ENCODE results near the gene CGB2. TPM values are rescaled to one million over a fixed set of nuclear protein-coding genes. Genes with fewer than 3 reads are reported as not detected.
"Not testable (repeated sequence)": the region's sequence is repeated elsewhere in the genome, so short reads cannot be mapped to it uniquely, and the experiment has no call there.

Gene CGB2
- polyA plus RNA-seq, 4 donors, result 0.35 TPM; not detected in 3

DNA sequence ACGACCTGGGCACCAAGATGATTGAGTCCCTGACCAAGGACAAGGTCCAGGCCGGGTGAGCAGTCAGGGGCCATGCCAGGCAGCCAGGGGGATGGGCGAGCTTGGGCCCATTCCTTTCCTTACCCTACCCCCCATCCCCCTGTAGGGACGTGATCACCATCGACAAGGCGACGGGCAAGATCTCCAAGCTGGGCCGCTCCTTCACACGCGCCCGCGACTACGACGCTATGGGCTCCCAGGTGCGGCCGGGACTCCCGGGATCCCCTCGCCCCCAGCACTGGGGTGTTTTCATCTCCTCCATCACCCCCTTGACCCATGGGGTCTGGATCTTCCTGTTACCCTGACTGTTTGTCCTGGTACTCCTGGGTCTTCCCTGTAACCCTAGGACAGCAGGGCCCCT lies 21.9 kb upstream of the CGB2 start:
- DNase-seq (ENCODE audit: low read depth in 4 of 4, low spot score in 3 of 4), result no peak

DNA sequence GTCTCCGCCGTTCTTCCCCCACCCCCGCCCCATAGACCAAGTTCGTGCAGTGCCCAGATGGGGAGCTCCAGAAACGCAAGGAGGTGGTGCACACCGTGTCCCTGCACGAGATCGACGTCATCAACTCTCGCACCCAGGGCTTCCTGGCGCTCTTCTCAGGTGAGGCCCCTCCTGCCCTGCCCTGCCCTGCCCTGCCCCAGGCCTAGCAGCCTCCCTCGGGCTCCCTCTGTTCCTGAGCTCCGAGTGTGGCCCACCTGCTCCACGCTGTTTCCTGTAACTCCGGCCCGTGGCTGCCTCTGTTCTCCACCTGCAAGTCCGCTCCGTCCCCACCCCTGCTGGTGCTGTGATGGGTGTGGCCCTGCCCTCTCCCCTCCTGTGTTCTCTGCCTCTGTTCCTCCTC lies 21.2 kb upstream of the CGB2 start:
- DNase-seq (ENCODE audit: low read depth in 4 of 4, low spot score in 3 of 4), result no peak

DNA sequence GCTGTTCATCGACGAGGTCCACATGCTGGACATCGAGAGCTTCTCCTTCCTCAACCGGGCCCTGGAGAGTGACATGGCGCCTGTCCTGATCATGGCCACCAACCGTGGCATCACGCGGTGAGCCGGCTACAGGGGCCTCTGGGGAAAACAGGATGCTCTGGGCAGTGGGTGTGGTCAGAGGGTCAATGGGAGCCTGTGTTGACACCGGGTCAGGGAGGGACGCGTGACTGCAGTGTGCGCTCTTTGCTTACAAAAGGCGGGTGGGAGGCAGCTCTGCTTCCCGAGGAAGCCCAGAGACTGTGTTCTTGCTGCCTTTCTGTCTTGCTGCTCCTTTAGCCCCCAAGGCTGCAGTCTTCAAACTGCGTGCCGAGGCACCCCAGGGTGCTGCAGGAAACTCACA lies 20.5 kb upstream of the CGB2 start:
- no peak for DNase-seq (ENCODE audit: low read depth in 4 of 4, low spot score in 3 of 4)

DNA sequence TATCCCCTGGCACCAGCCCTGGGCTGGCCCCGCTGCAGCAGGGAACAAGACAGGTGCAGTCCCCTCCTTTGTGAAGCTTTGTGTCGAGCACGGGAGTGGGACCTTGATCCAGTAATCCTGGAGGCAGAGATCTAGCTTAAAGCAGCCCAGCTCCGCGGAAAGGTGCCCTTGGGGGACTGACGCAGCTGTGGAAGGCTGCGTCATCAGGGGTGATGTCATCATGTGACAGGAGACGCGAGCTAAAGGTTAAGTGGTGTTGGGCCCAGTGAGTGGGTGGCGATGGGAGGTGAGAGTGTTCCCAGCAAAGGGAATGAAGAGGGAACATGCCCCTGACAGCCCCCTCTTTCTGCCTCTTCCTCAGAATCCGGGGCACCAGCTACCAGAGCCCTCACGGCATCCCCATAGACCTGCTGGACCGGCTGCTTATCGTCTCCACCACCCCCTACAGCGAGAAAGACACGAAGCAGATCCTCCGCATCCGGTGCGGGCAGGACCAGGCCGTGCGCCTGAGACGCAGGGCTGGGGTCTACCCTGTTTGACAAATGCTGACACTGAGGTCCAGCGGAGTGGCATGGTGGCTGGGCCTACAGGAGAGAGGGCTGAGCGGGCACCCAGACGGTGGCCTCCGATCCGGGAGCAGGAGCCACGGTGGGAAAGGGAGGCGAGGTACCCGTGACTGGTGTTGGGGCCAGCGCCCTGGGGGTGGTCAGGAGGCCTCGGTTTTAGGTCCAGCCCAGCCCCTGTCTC lies 17.4 kb upstream of the CGB2 start:
- DNase-seq (ENCODE audit: low read depth in 4 of 4, low spot score in 3 of 4), result no peak

DNA sequence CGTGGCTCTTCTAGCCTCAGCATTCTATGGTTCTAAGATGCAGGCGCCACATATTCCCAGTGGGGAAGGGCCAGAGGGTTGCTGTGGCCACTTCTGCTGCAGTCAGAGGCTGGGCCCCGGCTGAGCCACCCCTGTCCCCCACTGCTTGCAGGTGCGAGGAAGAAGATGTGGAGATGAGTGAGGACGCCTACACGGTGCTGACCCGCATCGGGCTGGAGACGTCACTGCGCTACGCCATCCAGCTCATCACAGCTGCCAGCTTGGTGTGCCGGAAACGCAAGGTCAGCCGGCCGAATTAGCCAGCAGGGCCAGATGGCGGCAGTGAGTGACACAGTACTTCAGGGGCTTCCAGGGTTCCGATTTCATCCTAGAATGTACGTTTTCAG lies 16.8 kb upstream of the CGB2 start:
- DNase-seq (ENCODE audit: low read depth in 4 of 4, low spot score in 3 of 4), result no peak

DNA sequence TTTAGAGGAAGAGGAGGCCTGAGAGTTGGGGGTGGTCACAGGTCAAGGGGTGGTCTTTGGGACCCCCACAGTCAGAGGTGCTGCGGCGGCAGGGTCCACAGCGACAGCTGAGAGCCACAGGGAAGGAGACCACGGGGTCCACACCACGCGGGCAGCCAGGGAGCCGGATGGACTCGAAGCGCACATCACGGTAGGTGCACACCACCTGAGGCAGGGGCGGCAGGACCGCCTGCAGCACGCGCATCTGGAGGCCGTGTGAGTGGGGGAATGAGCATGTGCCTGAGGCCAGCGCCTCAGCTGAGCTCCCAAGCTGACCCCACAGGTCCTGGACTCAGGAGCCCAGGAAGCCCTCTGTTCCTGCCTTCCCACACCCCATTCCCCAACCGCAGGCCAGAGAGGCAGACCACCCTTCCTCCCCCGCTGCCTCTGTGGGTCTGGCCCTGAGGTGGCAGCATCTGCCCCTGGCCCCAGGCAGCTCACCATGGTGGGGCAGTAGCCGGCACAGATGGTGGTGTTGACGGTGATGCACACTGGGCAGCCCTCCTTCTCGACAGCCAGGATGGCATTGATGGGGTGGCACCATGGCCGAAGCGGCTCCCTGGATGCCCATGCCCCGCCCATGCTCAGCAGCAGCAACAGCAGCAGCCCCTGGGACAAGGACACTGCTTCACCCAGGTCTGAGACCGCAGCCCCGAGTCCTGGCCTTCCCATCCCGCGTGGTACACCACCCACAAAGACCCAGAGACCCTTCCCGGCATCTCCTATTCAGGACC lies 15.4 kb upstream of the CGB2 start:
- no peak for DNase-seq (ENCODE audit: low read depth in 4 of 4, low spot score in 3 of 4)

DNA sequence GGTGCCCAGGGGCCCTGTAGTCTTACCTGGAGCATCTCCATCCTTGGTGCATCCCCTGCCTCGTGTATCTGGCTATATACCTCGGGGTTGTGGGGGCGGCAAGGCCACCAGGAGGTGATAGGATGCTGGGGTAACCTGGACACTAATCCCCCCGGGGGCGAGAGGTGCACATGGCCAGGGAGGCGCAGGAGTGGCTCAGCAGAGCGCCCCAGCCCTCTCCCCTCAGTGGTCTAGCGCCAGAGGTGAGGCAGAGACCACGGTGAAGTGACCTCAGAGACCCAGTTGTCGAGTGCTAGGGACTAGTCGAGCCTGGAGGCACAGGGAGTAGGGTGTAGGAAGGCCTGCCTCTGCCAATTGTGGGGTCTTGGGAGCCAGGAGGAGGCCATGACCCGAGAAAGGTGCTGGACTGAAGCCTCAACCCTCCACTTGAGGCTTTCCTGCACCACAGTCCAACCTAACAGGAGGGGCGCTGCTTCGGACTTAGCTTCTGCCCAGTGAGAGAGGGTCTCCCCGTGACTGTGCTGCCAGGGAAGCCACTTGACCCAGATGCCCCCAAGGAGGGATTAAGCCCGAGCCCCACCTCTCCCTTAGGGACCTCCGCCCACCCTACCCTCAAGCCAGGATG lies 14.5 kb upstream of the CGB2 start, which contains the start of gene LHB:
LHB (minus strand) TSS at position 51 of the 625 bp plus-strand sequence; CDS start at position 41, 10 bp downstream.
- no peak for DNase-seq (ENCODE audit: low read depth in 4 of 4, low spot score in 3 of 4)

DNA sequence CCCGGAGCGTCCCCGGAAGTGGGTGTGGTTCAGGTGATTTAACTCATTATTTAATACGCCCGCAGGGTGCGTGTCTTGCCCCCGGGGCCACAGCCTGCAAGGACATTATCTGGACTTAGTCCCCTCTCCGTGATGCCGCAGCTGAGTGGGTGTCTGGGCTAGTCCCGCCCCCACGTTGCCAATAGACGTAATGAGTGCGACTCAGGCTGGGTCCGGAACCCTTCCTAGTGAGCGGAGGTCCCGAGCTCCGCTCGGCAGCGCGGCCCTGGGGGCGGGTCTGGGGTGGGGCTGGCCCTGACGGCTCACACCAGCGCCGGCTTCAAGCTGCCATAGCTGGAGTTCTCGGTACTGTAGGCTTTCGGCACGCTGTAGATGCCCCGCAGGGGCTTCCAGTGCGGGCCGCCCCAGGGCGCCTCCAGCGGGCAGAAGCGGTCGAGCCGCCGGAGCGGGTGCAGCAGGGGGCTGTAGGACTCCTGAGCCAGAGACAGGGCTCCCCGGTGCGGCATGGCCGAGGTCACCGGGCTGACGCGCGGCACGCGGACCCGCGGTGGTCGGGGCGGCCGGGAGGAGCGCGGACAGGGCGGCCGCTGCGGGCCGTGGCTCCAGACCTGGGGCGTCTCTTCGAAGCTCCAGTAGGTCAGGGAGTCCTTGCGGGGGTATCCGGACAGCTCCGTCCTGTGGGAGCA lies 13.9 kb upstream of the CGB2 start:
- DNase-seq (ENCODE audit: low read depth in 4 of 4, low spot score in 3 of 4), result no peak

DNA sequence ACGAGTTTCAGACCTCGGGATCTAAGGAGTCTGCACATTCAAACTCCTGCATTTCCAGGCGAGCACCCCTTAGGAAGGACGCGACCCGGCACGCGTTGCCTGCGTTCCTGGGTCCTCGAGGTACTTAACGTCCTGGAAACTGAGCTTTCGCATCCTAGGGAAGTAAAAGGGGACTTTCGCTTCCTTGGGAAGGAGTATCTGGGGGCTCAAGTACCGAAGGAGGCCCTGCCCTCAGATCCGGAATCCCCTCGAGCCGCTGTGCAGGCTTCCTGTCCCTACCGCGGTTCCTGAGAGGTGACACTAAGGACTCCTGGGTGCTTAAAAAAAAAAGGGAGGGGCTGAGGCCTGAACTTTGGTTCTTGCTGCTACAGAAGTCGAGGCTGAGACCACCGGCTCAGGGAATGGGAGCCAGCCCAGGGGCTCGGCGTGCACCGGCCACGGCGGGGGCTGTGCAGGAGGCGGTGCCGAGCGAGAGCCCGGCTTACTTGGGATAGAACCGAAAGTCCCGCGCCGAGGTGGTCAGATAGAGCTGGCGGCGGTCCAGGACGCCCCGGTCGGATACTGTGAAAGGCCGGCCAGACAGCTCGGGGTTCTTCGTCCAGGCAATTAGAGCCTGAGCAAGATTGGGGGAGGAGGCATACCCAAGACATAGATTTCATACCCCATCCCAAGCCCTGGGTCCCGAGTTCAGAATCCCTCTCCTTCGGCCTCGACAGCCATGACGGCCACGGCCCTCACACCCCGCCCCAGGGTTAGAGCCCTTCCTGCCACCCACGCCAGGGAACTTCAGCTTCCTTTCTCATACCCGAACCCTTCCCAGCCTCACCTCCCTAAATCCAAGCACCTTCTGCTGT lies 13.1 kb upstream of the CGB2 start:
- DNase-seq (ENCODE audit: low read depth in 4 of 4, low spot score in 3 of 4), result not testable (repeated sequence)

DNA sequence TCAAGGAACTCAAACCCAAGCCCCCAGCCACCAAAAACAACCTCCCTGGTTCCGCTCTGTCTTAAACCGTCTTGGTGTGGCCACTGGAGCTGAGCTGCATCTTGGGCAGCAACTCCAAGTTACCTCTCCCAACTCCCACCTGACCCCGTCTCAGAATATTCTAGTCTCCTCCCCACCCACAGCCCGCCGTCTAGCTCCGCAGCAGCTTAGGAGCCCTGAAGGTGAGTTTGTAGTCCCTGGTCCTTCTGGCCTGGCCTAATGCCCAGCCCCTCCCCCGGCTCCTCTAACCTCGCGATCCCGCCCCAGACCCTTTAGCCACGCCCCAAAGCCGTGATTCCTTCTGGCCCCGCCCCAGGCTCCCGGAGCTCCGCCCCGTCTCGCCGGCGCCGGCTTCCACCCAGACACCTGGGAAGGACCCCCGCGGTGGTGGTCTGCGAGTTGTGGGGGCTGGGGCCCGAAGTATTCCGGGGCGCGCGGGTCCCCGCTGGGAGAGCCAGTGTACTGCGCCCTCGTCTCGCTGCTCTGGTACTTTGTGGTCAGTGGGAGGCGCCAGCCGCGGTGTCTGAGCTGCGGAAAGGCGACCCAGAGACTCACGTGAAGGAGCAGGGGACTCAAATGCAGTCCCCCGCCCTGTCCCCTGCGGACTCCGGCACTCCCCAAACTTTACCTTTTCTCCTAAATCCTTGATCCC lies 12.3 kb upstream of the CGB2 start:
- DNase-seq (ENCODE audit: low read depth in 4 of 4, low spot score in 3 of 4), result no peak

DNA sequence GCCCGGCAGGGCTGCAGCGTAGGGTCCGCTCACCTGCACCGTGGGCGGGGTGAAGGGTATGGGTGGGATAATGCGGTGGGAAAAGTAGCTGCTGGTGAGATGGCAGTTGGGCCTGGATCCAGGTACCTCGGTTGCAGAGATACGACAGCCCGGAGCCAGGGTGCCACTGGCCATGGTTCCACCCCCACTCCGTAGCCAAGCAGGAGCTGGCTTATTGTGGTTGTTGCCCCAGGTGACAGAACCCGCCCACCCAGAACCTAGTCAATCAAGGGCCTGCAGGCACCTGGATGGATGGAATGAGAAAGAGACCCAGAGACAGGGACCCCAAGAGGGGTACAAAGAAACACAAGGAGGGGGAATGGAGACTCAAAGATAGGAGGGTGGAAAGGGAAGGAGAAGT lies 11.3 kb upstream of the CGB2 start:
- DNase-seq (ENCODE audit: low read depth in 4 of 4, low spot score in 3 of 4), result no peak

DNA sequence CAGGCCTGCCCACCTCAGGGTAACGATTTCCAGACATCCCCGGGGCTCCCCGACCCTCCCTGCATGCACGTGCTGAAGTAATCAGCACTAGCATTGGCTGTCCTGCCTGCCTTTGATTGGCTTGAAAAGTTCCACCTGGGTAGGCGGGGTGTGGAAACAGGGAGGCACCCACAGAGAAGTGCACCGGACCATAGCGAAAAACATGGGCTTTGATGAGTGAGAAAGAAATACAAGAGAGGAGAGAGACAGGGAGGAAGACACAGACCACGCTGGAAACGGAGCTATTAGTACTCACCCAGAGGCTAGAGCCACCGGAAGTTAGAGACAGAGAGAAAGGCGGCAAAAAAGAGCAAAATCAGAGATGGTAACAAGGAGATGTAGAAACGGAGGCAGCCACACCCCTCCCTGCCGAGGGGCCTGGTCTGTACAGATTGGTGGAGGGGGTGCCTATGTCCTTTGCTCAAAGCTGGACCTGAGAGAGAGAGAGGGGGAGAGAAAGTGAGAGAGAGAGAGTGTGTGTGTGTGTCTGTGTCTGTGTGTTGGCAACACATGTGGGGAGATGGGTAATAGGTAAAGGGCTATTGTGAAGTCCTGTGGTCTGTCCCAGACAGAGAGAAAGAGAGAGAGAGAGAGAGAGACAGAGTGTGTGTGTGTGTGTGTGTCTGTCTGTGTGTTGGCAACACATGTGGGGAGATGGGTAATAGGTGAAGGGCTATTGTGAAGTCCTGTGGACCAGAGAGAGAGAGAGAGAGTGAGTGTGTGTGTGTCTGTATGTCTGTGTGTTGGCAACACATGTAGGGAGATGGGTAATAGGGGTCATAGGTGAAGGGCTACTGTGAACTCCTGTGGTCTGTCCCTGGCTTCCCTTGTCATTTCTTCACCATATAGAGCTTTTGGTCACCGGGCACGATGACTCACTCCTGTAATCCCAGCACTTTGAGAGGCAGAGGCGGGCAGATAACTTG lies 10.5 kb upstream of the CGB2 start:
- no peak for DNase-seq (ENCODE audit: low read depth in 4 of 4, low spot score in 3 of 4)

DNA sequence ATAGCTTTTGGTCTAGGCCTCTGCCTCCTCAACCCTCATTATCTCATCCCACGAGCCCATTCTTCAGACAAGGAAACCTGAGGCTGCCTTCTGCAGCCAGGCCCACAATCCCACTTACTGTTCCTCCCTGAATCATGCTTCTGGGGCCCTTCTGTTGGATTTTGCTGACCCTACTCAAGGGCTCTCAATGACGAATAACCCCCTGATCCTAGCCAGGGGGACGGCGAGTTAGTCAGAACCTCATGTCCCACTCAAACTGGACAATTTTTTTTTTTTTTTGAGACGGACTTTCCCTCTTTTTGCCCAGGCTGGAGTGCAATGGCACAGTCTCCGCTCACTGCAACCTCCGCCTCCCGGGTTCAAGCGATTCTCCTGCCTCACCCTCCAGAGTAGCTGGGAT lies 9.6 kb upstream of the CGB2 start:
- DNase-seq (ENCODE audit: low read depth in 4 of 4, low spot score in 3 of 4), result no peak

DNA sequence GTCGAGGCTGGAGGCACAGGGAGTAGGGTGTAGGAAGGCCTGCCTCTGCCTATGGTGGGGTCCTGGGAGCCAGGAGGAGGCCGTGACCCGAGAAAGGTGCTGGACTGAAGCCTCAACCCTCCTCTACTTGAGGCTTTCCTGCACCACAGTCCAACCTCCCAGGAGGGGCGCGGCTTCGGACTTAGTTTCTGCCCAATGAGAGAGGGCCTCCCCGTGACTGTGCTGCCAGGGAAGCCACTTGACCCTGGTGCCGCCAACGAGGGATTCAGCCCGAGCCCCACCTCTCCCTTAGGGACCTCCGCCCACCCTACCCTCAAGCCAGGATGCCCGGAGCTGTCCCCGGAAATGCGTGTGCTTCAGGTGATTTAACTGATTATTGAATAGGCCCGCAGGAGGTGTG lies 7.5 kb upstream of the CGB2 start, which contains the start of gene CGB3:
CGB3 (minus strand) TSS at position 101 of the 400 bp plus-strand sequence. CDS start 362 bp downstream, outside the sequence.
- not testable (repeated sequence) for DNase-seq (ENCODE audit: low read depth in 4 of 4, low spot score in 3 of 4)

DNA sequence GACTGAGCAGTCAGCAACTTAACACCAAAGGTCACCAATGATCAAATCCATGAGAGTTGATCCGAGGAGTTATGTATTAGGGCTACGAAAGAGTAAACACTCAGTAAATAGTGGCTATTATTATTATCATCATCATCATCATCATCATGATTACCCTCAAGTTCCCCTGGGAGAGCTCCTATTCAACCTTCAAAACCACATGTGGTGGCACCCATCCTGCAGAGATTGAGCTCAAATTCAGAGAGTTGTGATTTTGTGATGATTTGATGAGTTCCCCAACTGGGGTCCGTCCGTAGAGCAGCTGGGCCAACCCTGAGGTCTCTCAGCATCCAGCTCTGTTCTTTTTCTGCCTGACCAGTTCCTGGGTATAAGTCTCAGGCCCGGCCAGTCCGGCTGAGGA lies 6.6 kb upstream of the CGB2 start:
- DNase-seq (ENCODE audit: low read depth in 4 of 4, low spot score in 3 of 4), result not testable (repeated sequence)

DNA sequence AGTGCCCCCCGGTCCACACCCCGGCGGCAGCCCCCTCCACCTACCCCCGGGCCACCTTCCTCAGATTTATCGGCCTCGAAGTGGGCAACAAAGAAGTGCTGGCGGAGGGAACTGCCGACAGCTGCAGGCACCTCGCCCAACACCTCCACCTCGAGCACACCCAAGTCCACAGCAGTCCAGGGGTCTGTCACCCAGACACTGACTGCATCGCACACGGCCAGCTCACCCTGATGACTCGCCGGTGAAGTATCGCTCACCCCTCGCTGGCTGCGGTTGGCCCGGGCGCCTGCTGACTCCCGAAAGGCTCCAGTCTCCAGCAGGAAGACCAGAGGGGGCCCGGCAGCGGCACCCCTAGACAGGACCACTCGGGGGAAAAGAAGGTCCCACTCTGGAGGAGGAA lies 6.1 kb upstream of the CGB2 start:
- not testable (repeated sequence) for DNase-seq (ENCODE audit: low read depth in 4 of 4, low spot score in 3 of 4)

DNA sequence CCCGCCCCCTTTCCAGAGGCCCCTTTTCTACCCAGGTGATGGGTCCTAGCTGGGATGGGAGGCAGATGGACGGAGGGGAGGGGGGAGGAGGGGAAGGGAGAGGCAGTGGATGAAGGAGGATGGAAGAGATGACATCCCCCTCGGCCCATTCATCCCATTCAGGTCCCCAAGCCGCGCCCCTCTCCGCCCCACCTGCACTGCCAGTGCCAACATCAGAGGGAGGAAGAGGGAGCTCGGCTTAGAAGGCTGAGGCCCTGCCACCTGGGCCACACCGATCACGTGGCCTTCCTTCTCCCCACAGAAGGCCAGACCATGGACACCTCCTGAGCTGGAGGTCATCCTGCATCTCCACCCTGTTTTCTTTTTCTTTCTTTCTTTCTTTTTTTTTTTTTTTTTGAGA lies 3.0 kb upstream of the CGB2 start:
- not testable (repeated sequence) for DNase-seq (ENCODE audit: low read depth in 4 of 4, low spot score in 3 of 4)

DNA sequence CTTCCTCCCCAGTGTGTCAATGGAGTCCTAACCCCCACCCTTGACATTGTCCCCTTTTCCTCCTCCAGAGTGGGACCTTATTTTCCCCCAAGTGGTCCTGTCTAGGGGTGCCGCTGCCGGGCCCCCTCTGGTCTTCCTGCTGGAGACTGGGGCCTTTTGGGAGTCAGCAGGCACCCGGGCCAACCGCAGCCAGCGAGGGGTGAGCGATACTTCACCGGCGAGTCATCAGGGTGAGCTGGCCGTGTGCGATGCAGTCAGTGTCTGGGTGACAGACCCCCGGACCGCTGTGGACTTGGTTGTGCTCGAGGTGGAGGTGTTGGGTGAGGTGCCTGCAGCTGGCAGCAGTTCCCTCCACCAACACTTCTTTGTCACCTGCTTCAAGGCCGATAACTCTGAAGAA lies 1.9 kb upstream of the CGB2 start:
- DNase-seq (ENCODE audit: low read depth in 4 of 4, low spot score in 3 of 4), result not testable (repeated sequence)
